SK-N-SH treated with all-trans-retinoic acid at 6 μM for 48 hours (cell line): Measurements from ENCODE around the gene SBNO1.

Experiments
- PPARA ChIP-seq: fragments of 250-450 bp; sonication (Bioruptor Pico); IDR thresholded peaks from 2 replicates; pipeline ENCODE4 v1.5.0; 2020; ENCODE audit warnings: mild to moderate bottlenecking, borderline replicate concordance
- ZFP30 ChIP-seq: fragments of 450-650 bp; formaldehyde crosslinking; IDR thresholded peaks from 2 replicates; pipeline ENCODE4 v1.5.0; 2022; ENCODE audit warnings: mild to moderate bottlenecking, moderate library complexity
- TF ChIP-seq, protein P1 (sequence below): fragments of 250-450 bp; sonication (Bioruptor Pico); IDR thresholded peaks from 2 replicates; pipeline ENCODE4 v1.8.0; 2020; ENCODE audit warnings: mild to moderate bottlenecking, moderate library complexity, borderline replicate concordance

DNA sequence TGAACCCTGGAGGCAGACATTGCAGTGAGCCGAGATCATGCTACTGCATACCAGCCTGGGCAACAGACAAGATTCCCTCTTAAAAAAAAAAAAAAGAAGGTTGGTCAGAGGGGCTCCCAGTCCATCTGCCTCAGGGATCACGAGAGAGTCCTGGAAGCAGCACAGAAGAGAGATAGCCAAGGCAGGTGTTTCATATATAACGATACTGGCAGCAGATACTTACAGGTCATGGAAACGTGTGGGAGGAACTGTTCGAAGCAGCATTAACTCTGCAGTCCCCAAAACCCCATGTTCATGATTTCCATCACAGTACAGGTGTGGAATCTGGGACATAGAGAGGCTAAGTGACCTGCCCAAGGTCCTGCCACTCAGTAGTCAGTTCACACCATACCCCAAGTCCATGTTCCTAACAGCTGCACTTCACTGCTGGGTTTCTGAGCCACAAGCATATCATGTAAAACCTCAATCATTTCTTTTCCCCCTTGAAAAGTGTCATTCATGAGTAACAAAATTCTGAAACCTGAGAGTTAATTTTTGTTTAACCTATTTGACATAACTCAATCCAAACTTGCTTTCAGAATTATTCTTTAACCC, 109.7 kb downstream of the SBNO1 start:
- TF ChIP-seq ZFP30 (no peak), PPARA (CRISPR knock-in tag) (no peak)
- TF ChIP-seq, protein P1, sequence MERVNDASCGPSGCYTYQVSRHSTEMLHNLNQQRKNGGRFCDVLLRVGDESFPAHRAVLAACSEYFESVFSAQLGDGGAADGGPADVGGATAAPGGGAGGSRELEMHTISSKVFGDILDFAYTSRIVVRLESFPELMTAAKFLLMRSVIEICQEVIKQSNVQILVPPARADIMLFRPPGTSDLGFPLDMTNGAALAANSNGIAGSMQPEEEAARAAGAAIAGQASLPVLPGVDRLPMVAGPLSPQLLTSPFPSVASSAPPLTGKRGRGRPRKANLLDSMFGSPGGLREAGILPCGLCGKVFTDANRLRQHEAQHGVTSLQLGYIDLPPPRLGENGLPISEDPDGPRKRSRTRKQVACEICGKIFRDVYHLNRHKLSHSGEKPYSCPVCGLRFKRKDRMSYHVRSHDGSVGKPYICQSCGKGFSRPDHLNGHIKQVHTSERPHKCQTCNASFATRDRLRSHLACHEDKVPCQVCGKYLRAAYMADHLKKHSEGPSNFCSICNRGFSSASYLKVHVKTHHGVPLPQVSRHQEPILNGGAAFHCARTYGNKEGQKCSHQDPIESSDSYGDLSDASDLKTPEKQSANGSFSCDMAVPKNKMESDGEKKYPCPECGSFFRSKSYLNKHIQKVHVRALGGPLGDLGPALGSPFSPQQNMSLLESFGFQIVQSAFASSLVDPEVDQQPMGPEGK (CRISPR knock-in tag): no peak
